Stomach (tissue), 4 donors: ENCODE data around the gene PAX5.

ENCODE experiments used
- EP300 ChIP-seq: sonication (generic); formaldehyde crosslinking; IDR thresholded peaks from one replicate; pipeline ENCODE4 v1.6.1; 2017; ENCODE audit warnings: antibody characterized with exemption
- POLR2A ChIP-seq, 4 donors: fragments of 450-650 bp; IDR thresholded peaks; one replicate each; pipeline ENCODE4 v1.6.1; 2016; ENCODE audit warnings: antibody characterized with exemption in 4 of 4, control low read depth in 2 of 4, mild to moderate bottlenecking in 1 of 4, moderate library complexity in 1 of 4
- POLR2AphosphoS5 ChIP-seq, 3 donors: sonication (generic); formaldehyde crosslinking; IDR thresholded peaks; one replicate each; pipeline ENCODE4 v1.6.1; 2016; ENCODE audit warnings: antibody characterized with exemption in 3 of 3
- TF ChIP-seq, protein P1 (sequence below), 7 experiments: fragments of 450-650 bp in 4 of 7; fragments of 200-600 bp in 3 of 7; sonication (generic) in 3 of 7; IDR thresholded peaks; one replicate each; pipeline ENCODE4 v1.5.1; 2016 to 2019; ENCODE audit warnings: antibody characterized with exemption in 7 of 7, control low read depth in 2 of 7, mild to moderate bottlenecking in 1 of 7

DNA sequence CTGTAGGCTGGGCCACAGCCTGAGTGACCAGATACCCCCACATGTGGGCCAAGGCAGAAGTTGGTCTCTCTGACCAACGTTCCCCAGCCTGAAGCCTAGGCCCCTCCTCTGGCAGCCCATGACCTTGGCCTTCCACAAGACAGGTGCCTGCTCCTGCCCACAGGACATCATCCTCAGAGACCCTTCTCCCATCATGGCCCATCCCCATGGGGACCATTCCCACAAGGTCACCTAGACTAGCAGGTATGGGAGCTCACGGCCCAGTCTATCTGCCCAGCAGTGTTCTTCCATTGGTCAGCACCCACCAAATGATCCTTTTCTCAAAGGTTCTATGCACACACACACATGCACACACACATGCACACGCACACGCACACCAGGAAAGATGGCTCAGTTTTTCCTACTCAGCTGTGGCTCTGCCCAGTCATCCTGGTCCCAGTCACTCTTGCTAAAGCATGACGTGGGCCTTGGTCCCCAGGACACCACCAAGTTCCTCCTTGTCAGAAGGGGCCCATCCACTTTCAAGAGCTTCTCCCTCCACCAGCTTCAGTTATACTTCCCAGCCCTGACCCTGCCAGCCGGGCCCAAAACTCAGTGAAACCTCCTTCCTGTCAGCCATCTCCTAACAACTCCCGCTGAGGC lies 65.4 kb downstream of the PAX5 start:
- TF ChIP-seq, protein P1, sequence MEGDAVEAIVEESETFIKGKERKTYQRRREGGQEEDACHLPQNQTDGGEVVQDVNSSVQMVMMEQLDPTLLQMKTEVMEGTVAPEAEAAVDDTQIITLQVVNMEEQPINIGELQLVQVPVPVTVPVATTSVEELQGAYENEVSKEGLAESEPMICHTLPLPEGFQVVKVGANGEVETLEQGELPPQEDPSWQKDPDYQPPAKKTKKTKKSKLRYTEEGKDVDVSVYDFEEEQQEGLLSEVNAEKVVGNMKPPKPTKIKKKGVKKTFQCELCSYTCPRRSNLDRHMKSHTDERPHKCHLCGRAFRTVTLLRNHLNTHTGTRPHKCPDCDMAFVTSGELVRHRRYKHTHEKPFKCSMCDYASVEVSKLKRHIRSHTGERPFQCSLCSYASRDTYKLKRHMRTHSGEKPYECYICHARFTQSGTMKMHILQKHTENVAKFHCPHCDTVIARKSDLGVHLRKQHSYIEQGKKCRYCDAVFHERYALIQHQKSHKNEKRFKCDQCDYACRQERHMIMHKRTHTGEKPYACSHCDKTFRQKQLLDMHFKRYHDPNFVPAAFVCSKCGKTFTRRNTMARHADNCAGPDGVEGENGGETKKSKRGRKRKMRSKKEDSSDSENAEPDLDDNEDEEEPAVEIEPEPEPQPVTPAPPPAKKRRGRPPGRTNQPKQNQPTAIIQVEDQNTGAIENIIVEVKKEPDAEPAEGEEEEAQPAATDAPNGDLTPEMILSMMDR (IDR thresholded peaks at IDR 0.05) = no peak
- TF ChIP-seq POLR2A (IDR thresholded peaks at IDR 0.05) = no peak
- no peak for TF ChIP-seq POLR2AphosphoS5 (IDR thresholded peaks at IDR 0.05)
- TF ChIP-seq EP300 = no peak
